Coronary artery (tissue), 2 donors: Measurements from ENCODE around the gene PIP5K1A.

Experiments used
- DNase-seq: peaks from one replicate; pipeline ENCODE4 v3.0.0-alpha.2; 2017; ENCODE audit warnings: low spot score
- H3K27ac ChIP-seq, 2 donors: fragments of 200-600 bp; sonication (generic); one replicate each; pipeline ENCODE4 v1.5.1; 2016 to 2019
- H3K4me3 ChIP-seq: fragments of 200-600 bp; sonication (generic); 2 replicates; pipeline ENCODE4 v1.5.1; 2016; ENCODE audit warnings: mild to moderate bottlenecking, moderate library complexity
- TF ChIP-seq, protein P1 (sequence below): fragments of 200-600 bp; sonication (generic); IDR thresholded peaks from one replicate; pipeline ENCODE4 v1.5.1; 2019; ENCODE audit warnings: antibody characterized with exemption

Gene PIP5K1A

GRCh38 chr1:151277249-151277648 lies 78.9 kb downstream of the PIP5K1A start:
- TF ChIP-seq, protein P1, sequence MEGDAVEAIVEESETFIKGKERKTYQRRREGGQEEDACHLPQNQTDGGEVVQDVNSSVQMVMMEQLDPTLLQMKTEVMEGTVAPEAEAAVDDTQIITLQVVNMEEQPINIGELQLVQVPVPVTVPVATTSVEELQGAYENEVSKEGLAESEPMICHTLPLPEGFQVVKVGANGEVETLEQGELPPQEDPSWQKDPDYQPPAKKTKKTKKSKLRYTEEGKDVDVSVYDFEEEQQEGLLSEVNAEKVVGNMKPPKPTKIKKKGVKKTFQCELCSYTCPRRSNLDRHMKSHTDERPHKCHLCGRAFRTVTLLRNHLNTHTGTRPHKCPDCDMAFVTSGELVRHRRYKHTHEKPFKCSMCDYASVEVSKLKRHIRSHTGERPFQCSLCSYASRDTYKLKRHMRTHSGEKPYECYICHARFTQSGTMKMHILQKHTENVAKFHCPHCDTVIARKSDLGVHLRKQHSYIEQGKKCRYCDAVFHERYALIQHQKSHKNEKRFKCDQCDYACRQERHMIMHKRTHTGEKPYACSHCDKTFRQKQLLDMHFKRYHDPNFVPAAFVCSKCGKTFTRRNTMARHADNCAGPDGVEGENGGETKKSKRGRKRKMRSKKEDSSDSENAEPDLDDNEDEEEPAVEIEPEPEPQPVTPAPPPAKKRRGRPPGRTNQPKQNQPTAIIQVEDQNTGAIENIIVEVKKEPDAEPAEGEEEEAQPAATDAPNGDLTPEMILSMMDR: no peak
- DNase-seq: no peak
- Histone ChIP-seq H3K27ac (no peak overlapping the region), H3K4me3 (no peak overlapping the region)

- TF ChIP-seq, protein P1: peak; percentile 32
- Histone ChIP-seq H3K4me3 (peak overlapping the region; percentile 91), H3K27ac (peak overlapping the region; percentile 90 to 99)
- peak; percentile 99 for DNase-seq
These were observed 83.0 kb downstream of the PIP5K1A start for GRCh38 chr1:151281225-151281968.

- peak; percentile 100 for DNase-seq
- peak within 1 kb of the TSS; percentile 91 for H3K4me3 ChIP-seq
- TF ChIP-seq, protein P1: no peak
- peak within 1 kb of the TSS; percentile 90 to 99 for H3K27ac ChIP-seq
These were observed 83.9 kb downstream of the PIP5K1A start, which contains the start of gene ZNF687 for GRCh38 chr1:151281969-151282882. TSS of gene ZNF687 (plus strand) at chr1:151282299. CDS start at chr1:151286292, 3,993 bp downstream.

GRCh38 chr1:151282883-151283725 lies 84.8 kb downstream of the PIP5K1A start:
- H3K27ac ChIP-seq: peak overlapping the region; percentile 77 to 90
- TF ChIP-seq, protein P1: no peak
- no peak for DNase-seq
- peak overlapping the region; percentile 91 for H3K4me3 ChIP-seq

DNA sequence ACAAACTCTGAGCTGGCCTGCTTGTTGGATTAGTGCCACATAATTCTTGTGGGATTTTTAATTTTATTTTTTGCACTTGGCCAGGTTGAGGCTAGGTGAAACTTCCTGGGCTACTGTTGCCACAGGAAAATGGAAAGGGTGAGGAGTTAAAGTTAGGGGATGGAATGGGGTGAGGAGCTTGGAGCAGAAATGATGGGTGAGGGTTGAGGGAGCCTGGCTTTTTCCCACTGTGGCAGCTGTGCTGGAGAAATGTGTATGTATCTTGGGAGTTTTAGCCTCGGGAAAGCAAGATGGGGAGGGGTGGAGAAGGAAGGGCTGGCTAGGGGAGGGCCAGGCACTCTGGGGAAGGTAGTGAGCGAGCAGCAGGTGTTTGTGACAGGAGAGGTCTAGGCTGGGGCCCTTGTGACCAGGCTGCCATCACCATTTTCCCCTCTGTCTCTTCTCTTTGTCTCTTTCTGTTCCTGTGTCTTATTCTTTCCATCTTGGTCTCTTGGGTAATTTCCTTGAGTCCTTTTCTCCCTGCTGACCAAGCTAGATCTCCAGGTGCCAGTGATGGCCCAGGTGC lies 85.7 kb downstream of the PIP5K1A start:
- H3K4me3 ChIP-seq: peak overlapping the region; percentile 91
- TF ChIP-seq, protein P1: no peak
- no peak for DNase-seq
- H3K27ac ChIP-seq: peak overlapping the region; percentile 77 to 90

GRCh38 chr1:151286619-151287340 lies 88.4 kb downstream of the PIP5K1A start:
- Histone ChIP-seq H3K4me3 (no peak overlapping the region), H3K27ac (no peak overlapping the region)
- TF ChIP-seq, protein P1: no peak
- no peak for DNase-seq
